H54 (cell line): Measurements from ENCODE around the gene SMYD3.
A peak's percentile ranks its signal among the peaks of the same experiment; 100 is the strongest.

Experiments used
- DNase-seq: peaks from one replicate; pipeline ENCODE4 v3.0.0; 2011; ENCODE audit warnings: low spot score, mixed read lengths; ENCODE audit not compliant: insufficient read length
- FAIRE-seq: peaks from 3 replicates; lab custom pipeline; 2011; peaks lifted over from hg19 to GRCh38; lab: Jason Lieb, UNC
- POLR2A ChIP-seq: IDR thresholded peaks from 2 replicates; pipeline ENCODE4 v1.6.1; 2011; ENCODE audit warnings: low read depth, mild to moderate bottlenecking, low read length

The SMYD3 gene

GRCh38 chr1:246145900-246146299, 361.2 kb downstream of the SMYD3 start:
- FAIRE-seq: no peak
- DNase-seq: no peak
- TF ChIP-seq POLR2A: no peak

- FAIRE-seq (no peak), DNase-seq (no peak)
- TF ChIP-seq POLR2A: no peak
Observed at GRCh38 chr1:246144931-246145330, 362.1 kb downstream of the SMYD3 start.

- no peak for TF ChIP-seq POLR2A
- peak; percentile 89 for FAIRE-seq
- DNase-seq: peak; percentile 51
Observed at GRCh38 chr1:246142320-246142893, 364.7 kb downstream of the SMYD3 start.

- no peak for DNase-seq
- TF ChIP-seq POLR2A: no peak
- FAIRE-seq: no peak
Observed at GRCh38 chr1:246141306-246141705, 365.8 kb downstream of the SMYD3 start.

- FAIRE-seq: peak; percentile 91
Observed at GRCh38 chr1:246139745-246140182, 367.3 kb downstream of the SMYD3 start.

GRCh38 chr1:246138781-246139180, 368.3 kb downstream of the SMYD3 start:
- no peak for FAIRE-seq

More at GRCh38 chr1:246139745-246140182, 367.3 kb downstream of the SMYD3 start:
- DNase-seq: peak; percentile 37
- TF ChIP-seq POLR2A: no peak

GRCh38 chr1:246136477-246136876, 370.6 kb downstream of the SMYD3 start:
- DNase-seq (no peak), FAIRE-seq (no peak)
- TF ChIP-seq POLR2A: no peak

More at GRCh38 chr1:246138781-246139180, 368.3 kb downstream of the SMYD3 start:
- no peak for DNase-seq
- no peak for TF ChIP-seq POLR2A

GRCh38 chr1:246134789-246135188, 372.3 kb downstream of the SMYD3 start:
- TF ChIP-seq POLR2A: no peak
- FAIRE-seq (no peak), DNase-seq (no peak)

GRCh38 chr1:246131095-246131494, 376.0 kb downstream of the SMYD3 start:
- DNase-seq (no peak), FAIRE-seq (no peak)
- TF ChIP-seq POLR2A: no peak

- no peak for DNase-seq
- TF ChIP-seq POLR2A: no peak
- FAIRE-seq: no peak
Observed at GRCh38 chr1:246128494-246129069, 378.5 kb downstream of the SMYD3 start.

- no peak for TF ChIP-seq POLR2A
- no peak for FAIRE-seq
- DNase-seq: no peak
Observed at GRCh38 chr1:246126580-246126979, 380.5 kb downstream of the SMYD3 start.

GRCh38 chr1:246122071-246122470, 385.0 kb downstream of the SMYD3 start:
- FAIRE-seq: no peak
- no peak for TF ChIP-seq POLR2A
- no peak for DNase-seq

GRCh38 chr1:246121533-246121932, 385.5 kb downstream of the SMYD3 start:
- DNase-seq (no peak), FAIRE-seq (no peak)
- no peak for TF ChIP-seq POLR2A

GRCh38 chr1:246117066-246117791, 389.9 kb downstream of the SMYD3 start:
- DNase-seq (peak; percentile 11), FAIRE-seq (no peak)
- TF ChIP-seq POLR2A: no peak
